Testis (tissue), 2 donors: ENCODE results near the gene MCC.
"Not testable (repeated sequence)": the region's sequence is repeated elsewhere in the genome, so short reads cannot be mapped to it uniquely, and the experiment has no call there.

Experiments used
- POLR2A ChIP-seq: fragments of 450-650 bp; IDR thresholded peaks from one replicate; pipeline ENCODE4 v1.6.1; 2017; ENCODE audit warnings: antibody characterized with exemption, mild to moderate bottlenecking, moderate library complexity
- TF ChIP-seq, protein P1 (sequence below), 3 experiments: fragments of 450-650 bp in 2 of 3; fragments of 200-600 bp in 1 of 3; sonication (generic) in 1 of 3; IDR thresholded peaks; one replicate each; pipeline ENCODE4 v1.5.1; 2016 to 2019; ENCODE audit warnings: antibody characterized with exemption in 3 of 3, mild to moderate bottlenecking in 2 of 3, moderate library complexity in 1 of 3

DNA sequence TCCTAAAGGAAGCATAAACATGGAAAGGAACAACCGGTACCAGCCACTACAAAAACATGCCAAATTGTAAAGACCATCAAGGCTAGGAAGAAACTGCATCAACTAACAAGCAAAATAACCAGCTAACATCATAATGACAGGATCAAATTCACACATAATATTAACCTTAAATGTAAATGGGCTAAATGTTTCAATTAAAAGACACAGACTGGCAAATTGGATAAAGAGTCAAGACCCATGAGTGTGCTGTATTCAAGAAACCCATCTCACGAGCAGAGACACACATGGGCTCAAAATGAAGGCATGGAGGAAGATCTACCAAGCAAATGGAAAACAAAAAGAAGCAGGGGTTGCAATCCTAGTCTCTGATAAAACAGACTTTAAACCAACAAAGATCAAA lies 411.6 kb downstream of the MCC start:
- TF ChIP-seq, protein P1, sequence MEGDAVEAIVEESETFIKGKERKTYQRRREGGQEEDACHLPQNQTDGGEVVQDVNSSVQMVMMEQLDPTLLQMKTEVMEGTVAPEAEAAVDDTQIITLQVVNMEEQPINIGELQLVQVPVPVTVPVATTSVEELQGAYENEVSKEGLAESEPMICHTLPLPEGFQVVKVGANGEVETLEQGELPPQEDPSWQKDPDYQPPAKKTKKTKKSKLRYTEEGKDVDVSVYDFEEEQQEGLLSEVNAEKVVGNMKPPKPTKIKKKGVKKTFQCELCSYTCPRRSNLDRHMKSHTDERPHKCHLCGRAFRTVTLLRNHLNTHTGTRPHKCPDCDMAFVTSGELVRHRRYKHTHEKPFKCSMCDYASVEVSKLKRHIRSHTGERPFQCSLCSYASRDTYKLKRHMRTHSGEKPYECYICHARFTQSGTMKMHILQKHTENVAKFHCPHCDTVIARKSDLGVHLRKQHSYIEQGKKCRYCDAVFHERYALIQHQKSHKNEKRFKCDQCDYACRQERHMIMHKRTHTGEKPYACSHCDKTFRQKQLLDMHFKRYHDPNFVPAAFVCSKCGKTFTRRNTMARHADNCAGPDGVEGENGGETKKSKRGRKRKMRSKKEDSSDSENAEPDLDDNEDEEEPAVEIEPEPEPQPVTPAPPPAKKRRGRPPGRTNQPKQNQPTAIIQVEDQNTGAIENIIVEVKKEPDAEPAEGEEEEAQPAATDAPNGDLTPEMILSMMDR (IDR thresholded peaks at IDR 0.05) = not testable (repeated sequence)
- TF ChIP-seq POLR2A = not testable (repeated sequence)
